IMR-90 (cell line): Measurements from ENCODE around the gene CAPN5.

Source experiments
- CTCF ChIP-seq: conservative IDR thresholded peaks from 2 replicates; pipeline ENCODE4 v1.5.1; 2012; ENCODE audit warnings: mild to moderate bottlenecking, low read depth, low read length, improper control_type of control experiment
- MXI1 ChIP-seq: IDR thresholded peaks from 2 replicates; pipeline ENCODE4 v1.6.1; 2012; ENCODE audit warnings: low read depth, mild to moderate bottlenecking, low read length, moderate library complexity, borderline replicate concordance
- RAD21 ChIP-seq: IDR thresholded peaks from 2 replicates; pipeline ENCODE4 v1.6.1; 2012; ENCODE audit warnings: low read length, improper control_type of control experiment
- RFX5 ChIP-seq: IDR thresholded peaks from 2 replicates; pipeline ENCODE4 v1.8.0; 2012; ENCODE audit warnings: low read depth, mild to moderate bottlenecking, low read length, moderate library complexity

GRCh38 chr11:77049026-77049425 lies 17.7 kb upstream of the CAPN5 start:
- TF ChIP-seq CTCF: no peak
- no peak for TF ChIP-seq MXI1
- no peak for TF ChIP-seq RAD21
- no peak for TF ChIP-seq RFX5
